ENCODE measurements around the gene DLL1. TPM values are rescaled to one million over a fixed set of nuclear protein-coding genes. Genes with fewer than 3 reads are reported as not detected.

The DLL1 gene
- total and polyA plus RNA-seq, 7 donors = 1.1 to 13.6 (median 4.6) TPM

- Histone ChIP-seq H3K9me3 (no peaks in the 10 kb centered on the region), H3K36me3 (no peaks in the 10 kb centered on the region), H3K27me3 (peaks cover 0 to 11% (median 8%) of the 10 kb centered on the region in 3 donors), H3K4me1 (peaks cover 0 to 7% (median 0%) of the 10 kb centered on the region in 4 donors), H3K27ac (no peak overlapping the region), H3K4me3 (no peak overlapping the region)
- WGBS, 2 donors = 86 to 90% methylated on average over 21 of the region's 21 CpGs
- intact Hi-C loops (cut with DNase I) = no loop called here
- TF ChIP-seq POLR2AphosphoS5 (IDR thresholded peaks at IDR 0.05) (peak in 1 of 4 donors; percentile 43), POLR2A (IDR thresholded peaks at IDR 0.05) (no peak)
- DNase-seq = peak; percentile 63
Observed at GRCh38 chr6:170250981-170251775, 39.7 kb downstream of the DLL1 start.

GRCh38 chr6:170250455-170250854, 40.4 kb downstream of the DLL1 start:
- no peak for DNase-seq
- Histone ChIP-seq H3K4me1 (peaks cover 0 to 7% (median 0%) of the 10 kb centered on the region in 4 donors), H3K27me3 (peaks cover 0 to 11% (median 8%) of the 10 kb centered on the region in 3 donors), H3K36me3 (no peaks in the 10 kb centered on the region), H3K27ac (no peak overlapping the region), H3K9me3 (no peaks in the 10 kb centered on the region), H3K4me3 (no peak overlapping the region)
- TF ChIP-seq POLR2AphosphoS5 (IDR thresholded peaks at IDR 0.05) (no peak), EP300 (IDR thresholded peaks at IDR 0.05) (no peak), POLR2A (IDR thresholded peaks at IDR 0.05) (no peak), CTCF (IDR thresholded peaks at IDR 0.05) (no peak)
- whole genome bisulfite sequencing, 2 donors = 77 to 78% methylated on average over 11 of the region's 11 CpGs
- intact Hi-C loops (cut with DNase I) = no loop called here

DNA sequence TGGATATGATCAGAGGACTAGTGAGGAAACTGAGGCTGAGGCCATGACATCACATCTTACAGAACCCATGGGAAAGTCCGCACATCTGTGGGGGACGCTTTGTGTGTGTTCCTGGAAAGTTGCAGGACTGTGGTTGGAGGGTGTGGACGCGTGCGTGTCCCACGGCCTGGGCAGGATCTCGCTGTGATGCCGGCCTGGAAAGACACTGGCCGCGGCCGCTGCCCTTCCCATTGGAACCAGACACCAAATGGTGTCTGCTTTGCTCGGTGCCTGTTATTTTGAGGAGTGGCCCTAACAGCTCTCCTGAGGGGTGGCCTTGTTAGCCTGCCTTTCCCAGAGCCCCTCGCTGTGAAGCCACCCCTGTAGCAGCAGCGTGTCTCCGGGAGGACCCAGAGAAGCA, 41.1 kb downstream of the DLL1 start:
- DNase-seq = no peak
- intact Hi-C loops (cut with DNase I) = no loop called here
- H3K27me3 ChIP-seq = peaks cover 0 to 11% (median 8%) of the 10 kb centered on the region in 3 donors
- H3K4me1 ChIP-seq = peaks cover 0 to 7% (median 0%) of the 10 kb centered on the region in 4 donors
- TF ChIP-seq CTCF (IDR thresholded peaks at IDR 0.05) = no peak
- TF ChIP-seq POLR2A (IDR thresholded peaks at IDR 0.05) = no peak
- TF ChIP-seq EP300 (IDR thresholded peaks at IDR 0.05) = no peak
- TF ChIP-seq POLR2AphosphoS5 (IDR thresholded peaks at IDR 0.05) = no peak
- no peaks in the 10 kb centered on the region for H3K36me3 ChIP-seq
- WGBS, 2 donors = 92 to 94% methylated on average over 15 of the region's 15 CpGs
- H3K4me3 ChIP-seq = no peak overlapping the region
- no peak overlapping the region for H3K27ac ChIP-seq
- no peaks in the 10 kb centered on the region for H3K9me3 ChIP-seq

DNA sequence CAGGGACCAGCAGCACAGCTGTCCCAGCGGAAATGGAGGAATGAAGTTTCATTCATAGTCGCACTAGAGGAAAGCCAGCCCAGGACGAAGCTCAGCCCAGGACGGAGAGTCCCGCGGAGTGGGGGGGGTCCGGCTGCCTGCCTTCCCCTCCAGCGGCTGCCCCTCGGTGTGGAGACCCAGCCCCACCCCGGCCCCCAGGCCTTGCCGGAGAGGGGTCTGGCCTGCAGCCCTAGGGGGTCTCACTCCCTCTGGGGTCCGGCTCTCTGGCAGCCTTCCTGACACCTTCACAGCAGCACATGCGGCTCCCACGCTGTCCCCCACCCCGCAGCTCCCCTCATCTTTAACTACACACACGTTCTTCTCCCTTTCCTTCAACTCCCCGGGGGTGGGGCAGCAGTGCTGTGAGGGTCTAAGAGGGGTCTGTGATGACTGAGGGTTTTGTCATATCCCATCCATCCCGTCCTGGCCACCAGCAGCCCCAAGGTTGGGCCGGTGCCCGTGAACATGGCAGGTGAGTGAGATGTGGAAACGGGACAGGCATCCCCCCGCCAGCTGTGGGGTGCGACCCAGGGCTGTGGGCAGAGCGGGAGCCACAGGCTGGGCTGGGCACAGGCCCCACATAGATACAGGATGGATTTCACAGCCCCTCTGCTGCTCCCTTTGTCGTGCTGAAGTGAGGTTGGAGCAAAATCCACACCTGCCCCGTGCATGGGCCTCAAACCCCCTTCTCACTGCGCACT, 41.8 kb downstream of the DLL1 start:
- H3K36me3 ChIP-seq = no peaks in the 10 kb centered on the region
- peaks cover 0 to 7% (median 0%) of the 10 kb centered on the region in 4 donors for H3K4me1 ChIP-seq
- TF ChIP-seq POLR2AphosphoS5 (IDR thresholded peaks at IDR 0.05) (no peak), POLR2A (IDR thresholded peaks at IDR 0.05) (no peak), CTCF (IDR thresholded peaks at IDR 0.05) (no peak), EP300 (IDR thresholded peaks at IDR 0.05) (no peak)
- 78 to 86% methylated on average over 27 of the region's 27 CpGs for WGBS, 2 donors
- no peak overlapping the region for H3K27ac ChIP-seq
- intact Hi-C loops (cut with DNase I) = no loop called here
- H3K9me3 ChIP-seq = no peaks in the 10 kb centered on the region
- no peak for DNase-seq
- H3K4me3 ChIP-seq = no peak overlapping the region
- H3K27me3 ChIP-seq = peaks cover 0 to 11% (median 8%) of the 10 kb centered on the region in 3 donors

Measured in sigmoid colon (tissue), 7 donors.